NCI-H510A treated with DMSO at 0.1 percent for 48 hours (cell line): ENCODE data around the gene ALDH1A1.
"Not testable (repeated sequence)": the region's sequence is repeated elsewhere in the genome, so short reads cannot be mapped to it uniquely, and the experiment has no call there.

ENCODE experiments used
- DNase-seq: peaks from one replicate; lab custom pipeline; 2025; lab: John Stamatoyannopoulos, UW

Gene ALDH1A1

DNA sequence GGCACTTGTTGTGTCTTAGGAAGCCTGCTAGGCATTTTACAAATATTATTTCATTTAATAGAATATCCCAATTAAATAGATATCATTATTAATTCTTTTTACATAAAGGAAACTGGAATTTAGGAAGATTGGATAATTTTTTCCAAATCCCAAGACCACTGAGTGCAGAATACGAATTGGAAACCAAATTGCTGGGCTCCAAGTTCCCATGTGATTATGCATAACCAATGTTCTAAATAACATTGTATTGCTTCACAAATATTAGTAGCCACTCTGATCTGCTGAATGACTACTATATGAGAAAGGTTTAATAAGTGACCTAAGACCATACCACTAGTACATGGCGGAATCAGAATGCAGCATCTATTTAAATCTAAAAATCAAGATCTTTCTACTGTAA, 57.7 kb downstream of the ALDH1A1 start:
- no peak for DNase-seq

DNA sequence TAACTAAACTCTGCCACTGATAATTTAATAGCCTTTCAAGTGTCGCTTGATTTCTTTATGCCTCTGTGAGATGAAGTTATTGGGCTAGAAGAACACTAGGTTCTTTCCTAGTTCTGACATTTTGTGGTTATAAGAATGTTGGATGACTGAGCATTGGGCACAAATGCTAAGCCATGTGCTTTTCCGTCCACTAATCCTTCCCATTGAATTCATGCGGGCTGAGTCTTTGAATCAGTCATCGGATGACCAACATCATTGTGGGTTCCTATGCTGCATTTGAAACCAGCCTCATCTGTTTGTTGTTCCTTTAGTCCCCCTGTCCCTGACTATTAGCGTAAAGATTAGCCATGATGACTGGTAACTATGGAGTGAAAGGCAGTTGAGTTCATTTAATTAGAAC, 58.5 kb downstream of the ALDH1A1 start:
- no peak for DNase-seq

DNA sequence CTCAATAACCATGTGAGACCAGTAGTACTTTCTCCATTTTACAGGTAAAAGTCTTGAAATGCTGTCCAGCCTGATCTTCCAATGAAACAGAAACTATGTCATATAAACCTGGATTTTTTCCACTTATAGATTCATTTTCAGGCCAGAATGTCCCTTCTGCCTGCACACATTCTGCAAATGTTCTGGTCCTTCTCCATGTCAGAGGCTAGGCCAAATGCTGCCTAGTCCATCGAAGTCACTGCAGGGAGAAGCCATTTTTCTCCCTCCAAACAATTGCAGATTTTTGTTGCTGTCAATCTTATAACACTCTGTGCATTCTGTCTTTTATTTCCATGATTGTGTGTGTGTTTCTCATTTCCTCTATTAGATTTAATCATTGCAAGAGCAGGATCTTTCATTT, 59.4 kb downstream of the ALDH1A1 start:
- no peak for DNase-seq

DNA sequence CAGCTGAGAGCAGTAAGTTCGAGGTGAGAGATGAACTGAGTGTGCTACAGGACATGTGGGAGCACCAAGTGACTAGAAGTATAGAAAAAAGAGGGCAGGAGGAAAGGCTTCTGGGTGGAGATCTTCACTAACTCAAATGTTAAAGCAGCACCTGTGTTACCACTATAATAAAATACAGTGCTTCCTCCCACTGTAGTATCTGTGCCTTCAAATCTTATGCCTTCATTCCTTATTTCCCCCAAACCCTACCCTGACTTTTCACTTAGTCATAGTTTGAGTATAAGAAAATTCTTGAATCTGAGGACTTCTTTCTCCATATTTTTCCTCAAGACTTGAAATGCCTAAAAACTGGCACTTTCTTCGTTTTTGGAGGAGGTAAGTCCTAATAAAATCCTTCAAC, 61.8 kb downstream of the ALDH1A1 start:
- DNase-seq = no peak

DNA sequence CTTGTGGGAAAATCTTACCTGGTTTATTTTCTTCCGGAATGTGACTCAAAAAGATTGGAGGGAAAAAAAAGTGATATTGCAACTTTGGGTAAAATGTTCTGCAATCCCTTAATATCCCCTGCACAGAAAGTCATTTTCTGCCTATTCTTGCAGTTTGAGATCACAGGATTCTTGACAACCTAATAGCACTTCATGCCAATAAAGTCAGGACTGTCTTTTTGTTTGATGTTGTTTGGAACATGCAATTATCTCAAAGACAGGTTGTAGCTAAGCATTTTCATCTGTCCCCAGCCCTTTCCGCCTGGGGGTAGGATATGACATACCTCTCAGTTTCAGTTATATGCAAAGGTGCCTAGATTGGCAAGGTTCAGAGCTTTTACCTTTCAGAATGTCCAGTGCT, 63.9 kb downstream of the ALDH1A1 start:
- DNase-seq = no peak

DNA sequence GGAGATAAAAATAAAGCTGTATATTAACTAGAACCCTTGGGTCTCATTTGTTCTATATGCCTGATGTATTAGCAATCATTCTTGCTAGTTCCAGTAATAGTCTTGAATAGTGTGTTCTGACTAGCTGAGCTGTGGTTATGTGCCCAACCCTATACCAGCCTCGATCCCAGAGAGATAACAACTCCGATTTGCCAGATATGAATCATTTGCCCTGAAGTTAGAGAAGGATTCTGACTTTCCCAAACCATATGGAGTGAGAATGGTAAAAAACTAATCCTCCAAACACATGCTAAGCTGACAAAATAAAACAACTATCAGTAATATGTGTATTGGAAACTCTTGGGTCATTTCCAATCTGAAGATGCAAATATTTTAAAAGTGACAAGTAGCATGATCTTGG, 64.8 kb downstream of the ALDH1A1 start:
- no peak for DNase-seq

DNA sequence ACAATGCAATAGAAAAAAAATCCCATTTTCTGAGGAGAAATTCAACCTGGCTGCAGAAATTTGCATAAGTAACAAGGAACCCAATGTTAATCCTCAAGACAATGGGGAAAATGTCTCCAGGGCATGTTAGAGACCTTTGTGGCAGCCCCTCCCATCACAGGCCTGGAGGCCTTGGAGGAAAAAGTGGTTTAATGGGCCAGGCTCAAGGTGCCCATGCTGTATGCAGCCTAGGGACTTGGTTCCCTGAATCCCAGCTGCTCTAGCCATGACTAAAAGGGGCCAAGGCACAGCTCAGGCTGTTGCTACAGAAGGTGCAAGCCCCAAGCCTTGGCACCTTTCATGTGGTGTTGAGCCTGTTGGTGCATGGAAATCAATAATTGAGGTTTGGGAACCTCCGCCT, 66.5 kb downstream of the ALDH1A1 start:
- DNase-seq = no peak

DNA sequence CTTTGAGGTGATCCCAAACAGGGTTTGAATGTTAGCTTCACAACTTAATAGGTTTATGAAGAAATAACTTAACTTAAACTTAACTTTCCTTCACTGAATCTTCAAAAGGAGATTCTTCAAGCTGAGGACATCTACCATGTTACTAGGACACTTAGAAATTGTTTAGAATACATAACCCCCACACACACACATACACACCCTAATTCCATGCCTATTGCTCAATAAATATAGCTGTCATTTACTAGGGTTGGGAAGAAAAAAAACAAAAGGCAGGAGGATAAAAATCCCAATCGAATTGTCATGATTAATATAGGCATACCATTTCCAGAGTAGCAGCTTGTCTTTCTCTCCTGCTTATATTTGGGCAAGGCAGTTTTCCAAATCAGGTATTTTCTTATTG, 68.3 kb downstream of the ALDH1A1 start:
- DNase-seq = no peak

DNA sequence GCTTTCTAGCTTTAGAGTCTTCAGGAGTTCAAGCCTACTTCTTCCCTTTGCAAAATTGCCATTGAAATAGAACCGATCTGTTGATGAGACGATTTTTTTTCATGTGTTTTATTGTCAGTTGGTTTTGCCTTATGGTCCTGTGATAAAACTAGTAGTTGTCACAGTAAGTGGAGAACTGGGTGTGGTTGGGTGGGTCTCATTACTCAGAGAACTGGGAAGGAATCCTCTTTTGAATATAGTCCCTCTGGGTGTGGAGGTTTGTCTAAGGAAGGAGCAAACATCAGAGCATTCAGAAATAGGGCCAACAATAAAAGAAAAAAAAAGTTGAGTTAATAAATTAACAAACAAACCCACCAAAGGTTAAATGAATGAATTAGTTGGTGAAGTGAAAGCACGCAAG, 69.0 kb downstream of the ALDH1A1 start:
- no peak for DNase-seq

DNA sequence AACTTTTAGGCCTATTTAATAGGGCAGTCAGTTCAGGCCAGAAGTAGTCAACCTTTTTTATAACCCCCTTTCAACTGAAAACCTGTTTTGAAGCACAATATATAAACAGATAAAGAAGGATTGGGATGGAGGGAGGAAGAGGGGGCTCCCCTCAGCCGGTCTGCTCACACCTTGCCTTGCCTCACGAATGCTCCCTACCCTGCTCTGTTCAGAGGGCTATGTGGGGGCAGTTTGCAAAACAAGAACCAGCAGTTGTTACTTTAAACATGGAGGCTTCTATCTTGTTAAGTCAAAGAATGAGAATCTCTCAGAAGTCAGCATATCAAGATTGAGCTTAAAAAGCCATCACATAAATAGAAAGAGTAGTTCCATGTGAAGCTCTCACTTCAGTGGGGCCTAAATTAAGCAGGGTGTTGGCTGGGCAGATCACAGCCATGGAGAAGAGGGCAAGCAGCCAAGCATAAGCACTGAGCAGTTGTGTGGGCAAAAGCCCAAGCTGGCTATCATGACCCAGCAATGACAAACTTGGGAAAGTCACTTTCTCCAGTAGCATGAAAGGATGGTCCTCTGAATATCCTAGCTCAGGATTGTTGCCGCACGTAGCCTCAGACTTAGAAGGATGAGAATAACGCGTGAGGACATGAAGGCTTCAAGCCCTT, 70.6 kb downstream of the ALDH1A1 start:
- no peak for DNase-seq

DNA sequence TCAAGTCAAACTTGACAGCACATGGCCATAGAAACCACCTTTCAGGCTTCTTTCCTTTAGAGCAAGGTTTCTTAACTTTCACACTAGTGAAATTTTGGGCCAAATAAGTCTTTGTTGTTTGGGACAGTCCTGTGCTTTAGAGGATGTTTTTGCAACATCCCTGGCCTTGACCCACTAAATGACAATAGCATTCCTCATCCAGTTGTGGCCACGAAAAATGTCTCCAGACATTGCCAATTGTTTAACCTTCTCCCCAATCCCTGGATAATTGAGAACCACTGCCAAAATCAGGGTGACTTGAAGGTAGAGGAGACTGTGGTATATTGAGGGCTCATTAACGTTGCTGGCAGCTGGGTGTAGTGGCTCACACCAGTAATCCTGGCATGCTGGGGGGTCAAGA, 72.0 kb downstream of the ALDH1A1 start:
- no peak for DNase-seq

DNA sequence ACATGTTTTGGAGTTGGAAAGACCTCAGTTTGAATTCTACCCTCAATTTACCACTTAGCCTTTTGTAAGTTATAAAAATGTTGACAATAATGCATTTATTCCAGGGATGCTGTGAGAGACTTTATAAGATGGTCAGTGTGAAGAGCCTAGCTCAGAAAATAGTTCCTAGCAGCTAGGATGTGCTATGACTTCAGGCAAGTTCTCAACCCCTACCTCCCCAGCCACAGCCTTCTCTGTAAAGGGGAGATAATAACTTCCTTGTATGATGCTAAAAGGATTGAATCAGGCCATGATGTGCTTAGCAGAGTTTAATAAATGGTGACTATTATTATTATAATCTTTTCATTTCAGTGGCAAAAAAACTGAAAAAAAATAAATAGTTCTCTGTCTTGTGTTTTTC, 77.6 kb downstream of the ALDH1A1 start:
- no peak for DNase-seq

DNA sequence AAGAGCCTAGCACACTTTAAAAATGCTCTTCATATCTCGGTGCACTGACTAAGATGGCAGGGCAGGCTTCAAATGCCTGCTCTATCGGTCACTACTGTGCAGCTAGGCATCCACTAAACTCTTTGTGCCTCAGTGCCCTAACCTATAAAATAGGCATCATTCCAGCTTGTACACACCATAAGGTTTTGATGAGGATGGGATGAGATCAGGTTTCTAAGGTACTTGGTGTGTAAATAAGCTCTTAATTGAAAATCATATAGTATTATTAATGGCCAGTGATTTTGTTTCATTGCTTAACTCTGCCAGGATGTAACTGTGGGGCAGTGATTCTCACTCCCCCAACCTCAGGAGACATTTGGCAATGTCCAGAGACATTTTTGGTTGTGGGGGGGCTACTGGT, 78.5 kb downstream of the ALDH1A1 start:
- DNase-seq = no peak

DNA sequence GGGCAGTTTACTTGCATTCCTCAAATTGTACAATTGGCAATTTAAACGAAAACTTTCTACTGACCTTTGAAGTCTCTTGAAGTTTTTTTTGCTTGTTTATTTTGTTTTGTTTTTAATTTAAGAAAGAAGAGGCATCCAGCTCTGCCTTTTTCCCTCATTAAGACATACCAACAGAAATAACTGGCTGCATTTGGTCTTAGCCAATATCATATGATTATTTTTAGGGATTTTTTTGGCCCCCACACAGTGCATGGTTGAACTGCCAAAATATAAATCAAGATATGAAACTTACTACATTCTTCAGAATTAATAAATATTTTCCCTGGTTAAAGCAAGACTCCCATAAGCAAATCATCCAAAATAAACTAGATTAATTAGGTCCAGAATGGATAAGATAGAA, 79.4 kb downstream of the ALDH1A1 start:
- DNase-seq = no peak

DNA sequence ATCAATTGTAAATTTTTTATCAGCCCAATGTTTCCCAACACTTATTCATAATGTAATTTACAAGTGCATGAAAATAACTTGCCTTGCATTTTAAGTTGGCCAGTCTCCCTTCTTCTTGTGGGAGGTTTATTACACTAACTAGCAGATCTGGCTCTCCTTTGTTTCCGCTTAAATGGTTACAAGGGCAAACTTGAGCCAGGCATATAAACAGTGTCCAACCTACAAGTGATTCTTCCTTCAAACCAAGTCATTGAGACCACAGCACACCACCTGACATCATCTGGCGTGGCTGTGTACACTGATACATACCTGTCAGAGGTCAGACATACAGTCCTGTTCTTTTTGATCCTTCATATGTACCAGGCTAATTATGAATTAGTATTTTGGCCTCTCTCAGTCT, 80.1 kb downstream of the ALDH1A1 start:
- peak; percentile 16 for DNase-seq

DNA sequence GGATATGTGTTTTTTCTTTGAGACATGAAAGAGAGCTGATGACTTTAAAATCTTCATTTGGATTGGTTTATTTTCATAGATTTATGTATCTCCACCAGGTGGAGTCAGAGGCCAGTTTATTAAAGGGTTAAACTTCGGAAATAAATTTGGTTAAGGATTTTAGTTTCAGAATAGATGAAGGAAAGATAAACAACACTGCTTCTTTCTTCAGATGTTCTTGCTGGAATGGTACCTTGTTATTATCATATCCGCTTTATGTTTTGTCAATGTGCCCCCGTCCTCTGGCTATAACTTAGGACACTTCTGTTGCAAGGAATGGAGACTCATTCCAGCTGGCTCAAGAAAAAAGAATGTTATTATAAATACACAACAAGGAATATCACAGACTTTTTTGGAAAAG, 81.2 kb downstream of the ALDH1A1 start:
- no peak for DNase-seq

DNA sequence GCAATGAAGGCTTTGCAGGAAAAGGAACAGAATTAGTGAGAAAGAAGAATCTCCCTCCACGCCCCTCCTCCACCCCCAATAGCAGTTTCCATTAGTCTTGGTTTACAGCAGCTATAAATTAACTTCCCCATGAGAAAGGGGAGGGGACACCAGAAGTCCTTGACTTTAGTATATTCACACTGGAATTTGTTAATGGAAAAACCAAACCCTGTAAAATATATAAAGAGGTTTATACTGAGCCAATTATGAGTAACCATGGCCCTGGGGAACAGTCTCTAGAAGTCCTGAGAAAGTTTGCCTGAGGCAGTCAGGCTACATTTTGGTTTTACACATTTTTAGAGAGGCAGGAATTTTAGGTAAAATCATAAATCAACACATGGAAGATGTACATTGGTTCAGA, 88.5 kb downstream of the ALDH1A1 start:
- DNase-seq = no peak

DNA sequence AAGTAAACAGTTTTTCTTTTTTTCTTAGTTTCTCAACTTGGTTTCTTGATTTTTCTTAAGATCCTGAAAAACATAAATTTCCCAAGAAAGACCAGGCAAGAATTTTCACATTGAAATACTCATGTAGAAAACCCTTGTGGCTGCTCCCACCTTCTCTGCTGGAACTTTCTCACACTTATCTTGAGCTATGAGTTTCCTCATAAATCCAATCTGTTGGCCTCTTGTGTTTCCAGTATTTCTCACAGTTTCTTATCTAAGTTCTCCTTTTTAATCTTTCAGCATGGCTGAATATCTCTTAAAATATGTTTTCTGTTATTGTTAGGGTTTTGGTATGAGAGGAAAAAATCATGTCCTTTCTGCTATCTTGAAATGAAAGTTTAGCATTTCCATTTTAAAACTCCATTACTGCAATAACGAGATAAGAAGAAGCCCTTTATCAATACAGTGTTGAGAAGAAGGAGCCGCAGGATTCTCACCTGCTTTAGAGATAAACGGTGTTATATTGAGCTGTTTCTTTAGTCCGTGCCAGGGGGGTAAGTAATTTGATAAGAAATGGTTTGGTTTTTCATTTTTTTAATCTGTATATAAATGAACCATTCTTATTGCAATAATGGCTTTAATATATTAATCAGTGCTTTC, 89.3 kb downstream of the ALDH1A1 start:
- DNase-seq = no peak

DNA sequence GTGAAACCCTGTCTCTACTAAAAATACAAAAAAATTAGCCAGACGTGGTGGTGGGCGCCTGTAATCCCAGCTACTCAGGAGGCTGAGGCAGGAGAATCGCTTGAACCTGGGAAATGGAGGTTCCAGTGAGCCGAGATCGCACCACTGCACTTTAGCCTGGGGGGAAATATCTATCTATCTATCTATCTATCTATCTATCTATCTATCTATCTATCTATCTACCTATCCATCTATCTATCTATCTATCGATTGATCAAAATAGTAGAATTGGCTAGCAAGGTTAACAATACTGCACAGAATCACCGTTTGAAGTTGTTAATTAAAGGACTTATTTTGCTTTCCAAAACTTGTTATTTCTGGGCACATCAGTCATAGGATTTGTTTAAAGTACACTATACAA, 90.1 kb downstream of the ALDH1A1 start:
- DNase-seq = not testable (repeated sequence)

DNA sequence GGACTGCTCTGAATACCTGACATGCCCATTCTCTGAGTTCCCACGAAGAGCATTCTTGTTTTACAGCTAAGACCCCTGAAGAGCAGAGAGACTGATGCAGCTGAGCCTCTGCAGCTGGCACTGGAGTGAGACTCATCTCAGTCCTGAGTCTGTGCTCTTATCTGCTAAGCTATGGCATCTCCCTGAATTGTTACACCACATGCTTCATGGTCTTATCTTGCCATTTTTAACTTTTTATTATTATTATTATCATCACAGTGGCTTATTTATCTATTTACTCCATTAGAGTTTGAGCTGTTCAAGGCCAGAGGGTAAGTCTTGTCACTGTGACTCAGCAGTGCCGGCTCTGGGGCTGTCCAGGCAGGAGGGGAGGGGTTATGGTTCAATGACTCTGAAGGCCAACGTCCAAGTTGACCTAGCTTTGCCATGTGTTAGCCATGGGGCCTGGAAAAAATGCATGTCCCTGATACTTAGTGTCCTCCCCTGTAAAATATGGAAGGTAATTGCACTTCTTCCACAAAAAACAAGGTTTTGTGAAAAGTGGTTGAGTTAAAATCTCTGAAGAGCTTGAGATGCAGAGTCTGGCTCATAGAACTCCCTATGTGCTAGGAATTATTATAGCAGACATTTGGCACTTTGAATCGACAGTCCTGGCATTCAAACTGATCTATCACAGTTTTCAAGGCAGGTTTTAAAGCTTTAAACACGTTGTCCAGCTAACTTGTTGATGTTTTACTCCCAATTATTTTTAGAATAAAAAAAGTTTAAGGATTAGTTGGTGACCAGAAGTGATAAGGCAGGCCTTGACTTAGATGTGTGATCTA, 94.6 kb downstream of the ALDH1A1 start:
- no peak for DNase-seq

DNA sequence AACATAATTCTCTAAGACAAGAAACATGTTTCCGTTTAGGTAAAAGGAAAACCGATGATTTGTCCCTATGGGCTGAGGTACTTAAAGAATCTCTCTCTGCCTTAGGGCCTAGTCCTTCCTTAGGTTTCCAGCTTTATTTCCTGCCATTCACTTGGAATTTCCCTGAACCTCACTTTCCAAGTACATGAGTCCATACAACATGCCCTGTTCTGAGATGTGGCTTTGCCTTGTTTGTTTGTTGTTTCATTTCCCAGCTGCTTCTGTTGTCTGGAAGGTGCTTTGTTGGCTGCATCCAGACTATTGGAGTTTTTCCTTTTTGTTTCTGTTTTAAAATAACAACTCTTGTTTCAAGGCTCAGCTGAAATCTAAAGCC, 95.2 kb downstream of the ALDH1A1 start:
- no peak for DNase-seq

DNA sequence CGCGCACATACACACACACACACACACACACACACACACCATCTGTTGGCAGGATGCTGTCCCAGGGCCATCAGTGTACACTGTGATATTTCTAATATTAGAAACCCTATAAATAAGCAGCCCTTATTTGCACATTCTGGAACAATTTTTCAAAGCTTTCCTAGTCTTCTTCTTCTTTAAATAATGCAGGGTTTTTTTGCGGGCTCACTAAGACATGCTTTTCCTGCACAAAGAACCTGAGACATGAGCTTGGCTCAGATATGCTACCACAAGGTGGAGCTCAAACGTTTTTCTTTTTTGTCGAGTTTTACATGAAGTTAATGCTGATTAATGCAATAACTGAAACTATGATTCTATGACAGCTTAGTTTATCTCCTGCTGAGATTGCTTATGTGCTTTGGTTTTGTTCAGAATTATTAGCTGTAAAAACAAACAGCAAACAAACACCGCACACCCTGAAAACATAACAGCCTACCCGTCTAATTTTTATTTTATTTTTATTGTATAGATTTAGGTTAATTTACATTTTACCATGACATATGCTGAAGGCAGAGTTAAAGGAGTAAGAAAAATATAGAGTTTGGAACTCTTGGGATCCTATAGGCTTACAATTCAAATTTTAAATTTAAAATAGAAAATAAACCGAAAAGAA, 95.8 kb downstream of the ALDH1A1 start:
- DNase-seq = peak; percentile 37
